ENCODE results near the gene NFX1. TPM values are rescaled to one million over a fixed set of nuclear protein-coding genes. Genes with fewer than 3 reads are reported as not detected.
A peak's percentile ranks its signal among the peaks of the same experiment; 100 is the strongest.

The NFX1 gene
- polyA plus RNA-seq, 3 donors, result 4.3 to 26.3 (median 8.1) TPM

DNA sequence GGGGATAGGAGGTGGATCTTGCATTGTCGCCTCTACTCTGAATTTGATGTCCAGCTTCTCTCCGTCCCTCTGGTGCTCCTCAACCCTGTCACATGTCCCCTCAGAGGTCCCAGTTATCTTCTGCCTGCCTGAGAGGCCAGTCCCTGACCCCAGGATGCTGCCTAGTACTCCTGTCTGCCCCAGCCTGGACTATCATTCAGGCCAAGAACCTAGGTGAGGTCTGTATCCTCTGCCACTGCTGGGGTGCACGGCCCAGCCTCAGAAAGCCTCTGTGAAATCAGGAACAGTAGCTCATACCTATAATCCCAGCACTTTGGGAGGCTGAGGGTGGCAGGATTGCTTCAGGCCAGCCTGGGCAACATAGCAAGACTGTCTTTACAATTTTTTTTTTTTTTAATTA, 41.7 kb upstream of the NFX1 start:
- no peak for DNase-seq
- Histone ChIP-seq H3K9ac (ENCODE audit: insufficient read depth, low read length, poor library complexity, severe bottlenecking) (no peak overlapping the region), H3K79me2 (ENCODE audit: insufficient read depth, low read length) (no peaks in the 10 kb centered on the region), H4K20me1 (ENCODE audit: insufficient read depth, low read length) (no peaks in the 10 kb centered on the region), H2AFZ (ENCODE audit: insufficient read depth, low read depth, low read length, poor library complexity, severe bottlenecking) (no peak overlapping the region), H3K4me3 (replicated peaks in 1 of 3; ENCODE audit: low read depth in 2 of 3, low read length in 3 of 3) (no peak overlapping the region), H3K9me3 (replicated peaks in 1 of 2; ENCODE audit: control insufficient read depth in 1 of 2, insufficient read depth in 1 of 2, low read length in 2 of 2) (no peaks in the 10 kb centered on the region), H3K27ac (ENCODE audit: low read depth in 1 of 2, low read length in 2 of 2) (no peak overlapping the region), H3K4me1 (ENCODE audit: control insufficient read depth in 1 of 2, insufficient read depth in 2 of 2, low read length in 2 of 2) (no peaks in the 10 kb centered on the region), H3K27me3 (ENCODE audit: control insufficient read depth in 2 of 2, insufficient read depth in 2 of 2, low read length in 2 of 2) (no peaks in the 10 kb centered on the region), H3K36me3 (replicated peaks in 1 of 2; ENCODE audit: control insufficient read depth in 1 of 2, insufficient read depth in 2 of 2, low read length in 2 of 2) (peaks cover 33 to 58% of the 10 kb centered on the region in 2 donors), H3K4me2 (replicated peaks; ENCODE audit: extremely low read depth, low read length, poor library complexity, severe bottlenecking) (no peak overlapping the region)
- WGBS (ENCODE audit: insufficient coverage), result 90% methylated on average over 1 of the region's 3 CpGs
- Mint-ChIP-seq H3K27ac (peak overlapping the region in 1 of 7 donors; percentile 32), H3K4me3 (no peak overlapping the region), H3K36me3 (peaks cover 43 to 57% of the 10 kb centered on the region in 2 donors), H3K4me1 (peaks cover 3% of the 10 kb centered on the region), H3K27me3 (ENCODE audit: low read depth in 3 of 3) (peaks cover 0 to 1% (median 0%) of the 10 kb centered on the region in 3 donors), H3K9me3 (peaks cover 0 to 1% (median 0%) of the 10 kb centered on the region in 7 donors)
- no peak for TF ChIP-seq CTCF (IDR thresholded peaks at IDR 0.05)
- intact Hi-C loops (cut with micrococcal nuclease), result no loop called here

GRCh38 chr9:33249087-33249658, 41.1 kb upstream of the NFX1 start:
- Mint-ChIP-seq H3K27ac (peak overlapping the region in 2 of 7 donors; percentile 31 to 41), H3K27me3 (ENCODE audit: low read depth in 3 of 3) (peaks cover 0 to 1% (median 0%) of the 10 kb centered on the region in 3 donors), H3K4me1 (peaks cover 1% of the 10 kb centered on the region), H3K9me3 (peaks cover 0 to 1% (median 0%) of the 10 kb centered on the region in 7 donors), H3K36me3 (peaks cover 44 to 62% of the 10 kb centered on the region in 2 donors), H3K4me3 (no peak overlapping the region)
- Histone ChIP-seq H2AFZ (ENCODE audit: insufficient read depth, low read depth, low read length, poor library complexity, severe bottlenecking) (no peak overlapping the region), H3K79me2 (ENCODE audit: insufficient read depth, low read length) (no peaks in the 10 kb centered on the region), H3K27ac (ENCODE audit: low read depth in 1 of 2, low read length in 2 of 2) (no peak overlapping the region), H3K4me3 (replicated peaks in 1 of 3; ENCODE audit: low read depth in 2 of 3, low read length in 3 of 3) (no peak overlapping the region), H3K36me3 (replicated peaks in 1 of 2; ENCODE audit: control insufficient read depth in 1 of 2, insufficient read depth in 2 of 2, low read length in 2 of 2) (peaks cover 38 to 64% of the 10 kb centered on the region in 2 donors), H3K4me1 (ENCODE audit: control insufficient read depth in 1 of 2, insufficient read depth in 2 of 2, low read length in 2 of 2) (no peaks in the 10 kb centered on the region), H4K20me1 (ENCODE audit: insufficient read depth, low read length) (no peaks in the 10 kb centered on the region), H3K4me2 (replicated peaks; ENCODE audit: extremely low read depth, low read length, poor library complexity, severe bottlenecking) (no peak overlapping the region), H3K9ac (ENCODE audit: insufficient read depth, low read length, poor library complexity, severe bottlenecking) (no peak overlapping the region), H3K27me3 (ENCODE audit: control insufficient read depth in 2 of 2, insufficient read depth in 2 of 2, low read length in 2 of 2) (no peaks in the 10 kb centered on the region), H3K9me3 (replicated peaks in 1 of 2; ENCODE audit: control insufficient read depth in 1 of 2, insufficient read depth in 1 of 2, low read length in 2 of 2) (no peaks in the 10 kb centered on the region)
- TF ChIP-seq CTCF (IDR thresholded peaks at IDR 0.05), result no peak
- DNase-seq, result no peak
- intact Hi-C loops (cut with micrococcal nuclease), result no loop called here
- WGBS (ENCODE audit: insufficient coverage), result 78% methylated on average over 4 of the region's 6 CpGs

Measured in CD14-positive monocyte (primary cell).